GM18868 (cell line): ENCODE measurements around the gene CTNNA2.

Experiments used
- ATAC-seq: cut with Tn5 transposase; IDR thresholded peaks from one replicate; pipeline ENCODE4 v1.9.1; 2021; ENCODE audit warnings: mild to moderate bottlenecking, moderate library complexity; ENCODE audit not compliant: unreplicated experiment

Gene CTNNA2

DNA sequence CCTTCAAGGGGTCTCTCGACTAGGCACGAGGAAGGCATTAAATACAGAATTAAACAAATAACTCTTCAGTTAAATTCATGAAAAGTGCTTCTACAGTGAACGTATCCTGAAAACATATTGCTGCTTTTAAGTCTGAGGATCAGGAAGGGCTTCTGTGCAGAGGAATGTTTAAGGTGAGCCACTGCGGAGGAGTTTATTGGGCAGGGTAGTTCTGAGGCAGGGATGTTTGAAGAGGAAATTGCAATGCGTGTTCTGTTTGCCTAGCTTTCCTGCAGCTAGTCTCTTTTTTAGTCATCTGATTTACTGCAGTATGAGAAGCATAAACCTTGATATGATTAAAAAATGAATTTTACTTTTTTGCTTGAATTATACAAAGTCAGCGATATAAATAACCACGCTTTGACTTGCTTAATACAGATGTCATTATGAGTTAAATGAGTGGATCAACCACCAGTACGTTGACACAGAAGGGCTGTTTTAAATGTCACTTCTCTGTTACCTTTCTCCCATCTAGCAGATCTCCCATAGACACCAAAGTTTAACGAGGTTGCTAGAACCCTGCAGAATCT is 98.7 kb downstream of the CTNNA2 start:
- no peak for ATAC-seq

DNA sequence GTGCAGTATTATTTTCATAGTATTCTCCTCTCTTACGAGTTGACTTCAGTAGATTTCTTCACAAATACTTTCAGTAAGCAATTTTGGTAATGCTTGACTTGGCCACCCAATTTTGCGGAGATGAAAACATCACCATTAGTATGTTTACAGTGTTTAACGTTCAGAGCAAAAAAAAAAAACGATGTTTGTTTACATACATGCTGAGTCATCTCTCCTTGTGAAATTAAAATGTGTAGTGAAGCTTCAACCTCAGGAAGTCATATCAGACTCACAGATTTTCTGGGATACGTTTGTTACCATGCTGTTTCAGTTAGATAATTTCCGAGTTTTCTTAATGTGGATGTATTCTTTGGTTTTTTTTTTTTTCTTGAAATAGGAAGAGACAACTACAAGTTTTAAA is 100.1 kb downstream of the CTNNA2 start:
- ATAC-seq: no peak

DNA sequence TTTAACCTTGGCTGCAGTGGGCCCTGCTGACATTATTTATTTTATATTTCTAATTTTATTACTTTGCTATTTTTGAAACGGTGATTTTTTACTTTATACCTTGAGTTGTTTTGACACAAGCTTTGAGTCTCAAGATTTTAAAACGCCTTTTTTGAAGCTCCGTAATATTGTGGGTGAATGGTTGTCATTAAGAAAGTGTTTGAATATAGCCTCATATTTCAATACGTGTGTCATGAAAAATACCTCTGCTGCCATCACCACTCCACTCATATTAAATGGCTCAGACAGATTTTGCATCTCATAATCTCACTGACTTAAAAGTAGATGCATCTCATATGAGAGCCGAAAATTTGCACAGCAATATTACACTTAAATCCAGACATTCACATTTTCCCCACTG is 106.6 kb downstream of the CTNNA2 start:
- no peak for ATAC-seq

DNA sequence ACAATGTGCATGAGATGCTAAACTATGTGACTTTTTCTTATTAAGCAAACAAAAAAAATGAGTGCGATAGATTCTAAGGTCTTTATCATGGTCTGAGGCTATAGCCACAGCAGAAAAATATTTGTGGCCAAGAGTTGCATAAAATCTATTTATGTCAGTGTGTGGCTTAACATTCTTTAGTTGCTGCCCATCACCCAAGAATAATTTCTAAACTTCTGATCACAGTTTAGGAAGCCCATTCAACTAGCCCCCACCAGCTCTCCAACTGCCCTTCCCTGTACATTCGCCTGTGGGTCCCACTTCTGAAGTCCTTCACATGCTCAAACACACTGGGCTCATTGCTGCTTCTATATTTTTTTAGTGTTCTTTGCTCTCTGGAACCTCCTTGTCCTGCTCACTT is 107.1 kb downstream of the CTNNA2 start:
- no peak for ATAC-seq

DNA sequence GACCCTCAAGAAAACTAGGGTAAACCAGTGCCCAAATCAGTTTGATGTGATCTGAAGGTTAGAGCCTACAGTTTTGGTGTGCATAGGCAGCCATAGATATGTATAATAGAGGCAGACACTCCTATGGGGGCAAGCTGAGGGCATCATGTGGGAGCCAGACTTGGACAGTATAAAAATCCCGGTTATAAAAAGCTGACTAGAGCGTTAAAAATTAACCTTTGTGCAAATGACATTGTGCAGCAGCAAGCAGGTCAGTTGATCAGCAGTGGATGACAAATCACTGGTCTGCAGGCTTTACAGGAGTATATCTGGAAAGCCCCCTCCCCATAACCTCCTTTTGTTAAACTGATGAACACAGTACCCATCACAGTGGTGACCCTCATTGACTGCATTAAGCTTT is 107.8 kb downstream of the CTNNA2 start:
- no peak for ATAC-seq

DNA sequence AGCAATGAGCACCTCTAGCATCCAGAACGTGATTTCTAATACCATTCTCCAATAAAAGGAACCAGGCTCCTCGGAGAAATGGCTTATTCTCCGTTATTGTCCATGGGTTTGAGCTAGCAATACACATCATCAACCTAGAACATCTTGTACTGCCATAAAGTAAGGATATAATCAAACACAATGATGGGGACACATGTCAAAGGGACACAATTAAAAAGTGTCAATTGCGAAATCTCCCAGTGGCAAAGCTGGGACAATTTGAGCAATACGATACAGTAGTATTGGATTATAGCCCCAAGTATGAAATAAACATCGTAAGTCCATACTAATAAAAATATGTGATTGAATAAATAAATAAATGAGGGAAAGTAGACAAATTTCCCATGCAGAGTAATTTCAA is 108.4 kb downstream of the CTNNA2 start:
- no peak for ATAC-seq

DNA sequence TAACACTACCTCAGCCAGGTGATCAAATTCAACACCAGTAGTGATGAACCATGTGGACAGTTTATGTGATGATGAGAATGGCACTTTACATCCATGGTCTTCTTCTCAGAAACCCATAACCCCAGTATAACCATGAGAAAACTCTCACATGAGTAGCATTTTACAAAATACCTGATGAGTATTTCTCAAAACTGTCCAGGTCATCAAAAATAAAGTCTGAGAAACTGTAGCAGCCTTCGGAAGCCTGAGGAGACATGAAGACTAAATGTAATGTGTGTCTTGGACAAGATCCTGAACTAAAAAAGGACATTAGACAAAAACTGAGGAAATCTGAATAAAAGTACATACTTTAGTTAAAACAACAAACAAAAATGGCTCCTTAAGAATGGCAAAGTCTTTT is 108.9 kb downstream of the CTNNA2 start:
- ATAC-seq: no peak

DNA sequence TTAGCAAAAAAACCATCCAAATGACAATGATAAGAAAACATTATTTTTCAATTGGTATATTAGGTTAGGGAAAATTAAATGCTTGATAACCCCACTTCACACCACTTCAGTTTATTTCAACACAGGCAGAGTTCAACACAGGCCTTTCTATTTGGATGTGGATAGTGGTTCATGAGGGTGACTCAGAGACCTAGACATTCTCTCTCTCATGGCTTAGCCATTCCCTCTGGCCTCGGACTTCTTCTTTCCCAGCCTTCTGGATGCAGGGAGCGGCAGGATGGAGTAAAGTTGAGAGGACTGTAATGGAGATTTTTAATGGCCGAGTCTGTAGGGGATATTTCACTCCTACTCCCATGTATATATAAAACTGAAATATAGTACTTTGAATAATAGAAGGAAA is 109.7 kb downstream of the CTNNA2 start:
- ATAC-seq: no peak

DNA sequence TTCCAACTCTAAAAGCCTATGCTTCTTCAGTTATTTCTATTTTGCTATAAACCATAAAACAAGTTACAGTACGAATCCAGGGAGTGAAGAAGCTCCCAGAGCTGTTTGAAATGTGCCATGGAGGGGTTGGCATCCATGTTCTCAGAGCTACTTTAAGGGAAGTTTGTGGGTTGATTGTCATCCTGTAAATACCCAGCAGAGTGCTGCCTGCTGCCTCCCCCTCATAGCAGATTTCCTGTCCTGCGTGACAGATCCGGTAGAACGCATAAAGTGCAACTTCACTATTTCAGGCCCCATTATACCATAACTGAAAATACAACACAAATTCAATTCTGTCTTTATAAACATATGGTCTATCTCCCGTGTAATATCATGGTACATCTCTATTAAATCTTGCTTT is 114.4 kb downstream of the CTNNA2 start:
- ATAC-seq: no peak

DNA sequence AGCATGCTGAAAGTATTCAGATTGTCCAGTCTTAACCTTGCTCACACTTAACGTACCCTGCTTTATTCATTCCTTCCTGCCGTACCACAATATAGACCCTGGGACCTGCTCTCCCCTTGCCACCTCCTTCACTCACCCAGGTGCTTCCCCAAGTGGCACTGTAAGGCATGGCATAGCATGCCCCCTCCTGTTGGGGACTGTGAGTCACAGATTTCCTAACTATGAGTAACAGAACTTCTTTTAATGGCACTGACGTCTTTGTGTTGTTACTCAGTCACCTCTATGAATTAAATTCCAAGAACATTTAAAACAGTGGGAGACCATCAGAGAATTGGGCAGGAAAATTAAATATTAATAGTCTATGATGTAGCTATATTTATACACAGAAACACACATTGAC is 117.2 kb downstream of the CTNNA2 start:
- no peak for ATAC-seq

DNA sequence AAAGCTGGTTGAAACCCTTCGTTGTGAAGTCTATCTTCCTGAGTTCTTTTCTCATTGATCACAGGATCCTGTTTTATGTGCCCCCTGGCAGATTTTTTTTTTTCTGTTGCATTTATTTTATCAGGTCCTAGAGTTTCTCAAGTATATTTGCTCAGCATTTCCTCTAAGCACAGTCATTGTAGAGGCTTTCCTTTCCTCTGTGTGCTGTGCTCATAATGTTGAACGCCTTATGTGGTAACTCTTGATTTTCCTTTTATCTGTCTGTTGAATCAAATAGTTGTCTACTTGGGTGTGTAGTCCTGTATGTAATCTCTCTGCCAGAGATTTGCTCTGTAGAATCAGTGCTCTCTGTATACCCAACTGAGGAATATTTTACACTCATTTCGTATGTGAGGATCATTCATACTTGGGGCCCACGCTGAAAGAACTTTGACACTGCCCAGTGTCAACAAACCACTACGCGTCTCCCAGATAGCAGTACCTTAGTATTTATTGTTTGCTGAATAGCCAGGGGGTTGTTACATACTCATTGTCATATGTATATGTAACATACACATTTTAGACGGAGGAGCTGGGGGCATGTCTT is 118.2 kb downstream of the CTNNA2 start:
- no peak for ATAC-seq

DNA sequence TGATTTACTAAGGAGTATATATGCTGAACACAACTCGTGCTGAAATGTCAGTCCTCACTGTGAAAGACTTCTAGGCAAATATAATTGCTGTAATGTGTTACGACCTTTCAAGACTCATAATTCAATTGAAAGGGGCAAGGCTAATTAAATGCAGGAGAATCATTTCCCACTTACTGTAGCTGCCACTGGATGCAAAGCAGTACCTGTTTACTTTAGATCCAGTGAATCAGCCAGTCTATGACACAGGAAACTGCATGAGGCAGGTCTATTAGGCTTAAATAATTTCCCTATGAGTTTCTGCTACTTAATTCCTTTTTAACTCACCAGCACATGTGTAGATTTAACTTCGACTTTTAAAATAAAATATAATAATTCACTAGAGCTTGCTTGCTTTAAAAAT is 125.6 kb downstream of the CTNNA2 start:
- ATAC-seq: no peak

DNA sequence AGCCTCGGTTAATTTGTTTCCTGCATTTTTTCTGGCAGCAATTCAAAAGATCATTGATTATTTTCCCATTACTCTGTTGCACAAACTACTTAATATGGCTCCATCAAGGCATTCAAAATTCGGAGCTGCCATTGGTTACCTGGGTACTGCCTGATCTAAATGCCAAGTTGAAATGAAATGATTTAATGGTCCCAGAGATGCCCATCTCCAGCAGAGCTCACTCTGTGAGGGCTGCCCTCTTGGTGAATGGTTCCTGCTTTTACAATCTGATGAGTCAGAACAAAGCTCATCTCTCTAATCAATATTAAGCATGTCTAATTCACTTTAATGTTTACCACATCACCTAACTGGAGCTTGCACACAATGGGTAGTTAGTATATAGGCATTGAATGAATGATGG is 126.1 kb downstream of the CTNNA2 start:
- no peak for ATAC-seq

DNA sequence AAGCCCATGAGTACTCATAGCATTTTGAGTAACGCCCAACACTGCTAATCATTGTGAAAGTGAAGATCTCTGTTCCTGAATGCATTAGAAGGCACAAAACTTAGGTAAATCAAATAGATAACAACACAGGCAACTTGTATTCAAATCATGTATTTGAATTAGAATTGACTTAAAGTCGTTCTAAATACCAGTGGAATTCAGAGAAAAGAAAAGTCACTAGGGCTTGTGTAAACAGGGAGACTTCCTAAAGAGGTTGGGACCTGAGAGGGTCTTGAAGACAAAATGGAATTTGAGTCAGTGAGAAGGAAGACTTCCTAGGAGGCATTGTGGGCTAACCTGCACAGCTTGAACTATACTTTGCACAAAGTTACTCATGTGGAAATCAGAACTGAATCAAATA is 127.2 kb downstream of the CTNNA2 start:
- no peak for ATAC-seq

DNA sequence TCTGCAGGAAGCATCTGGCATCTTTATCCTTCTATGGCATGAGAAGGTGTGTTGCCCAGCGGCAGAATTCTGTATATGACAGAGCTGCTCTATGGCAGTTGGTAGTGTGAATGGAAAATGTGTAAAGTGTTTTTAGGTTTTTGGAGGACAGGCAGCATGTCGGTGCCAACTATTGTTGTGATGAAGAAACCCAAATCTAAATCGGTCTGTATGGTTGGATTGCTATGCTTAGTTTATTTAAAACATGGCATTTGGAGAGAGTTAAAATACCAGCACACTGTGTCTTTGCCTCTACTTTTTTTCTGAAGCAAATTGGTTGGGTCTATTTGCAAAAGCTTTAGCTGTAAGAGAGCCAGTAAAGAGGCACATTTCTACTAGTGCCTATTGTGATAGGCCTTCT is 136.7 kb downstream of the CTNNA2 start:
- no peak for ATAC-seq

DNA sequence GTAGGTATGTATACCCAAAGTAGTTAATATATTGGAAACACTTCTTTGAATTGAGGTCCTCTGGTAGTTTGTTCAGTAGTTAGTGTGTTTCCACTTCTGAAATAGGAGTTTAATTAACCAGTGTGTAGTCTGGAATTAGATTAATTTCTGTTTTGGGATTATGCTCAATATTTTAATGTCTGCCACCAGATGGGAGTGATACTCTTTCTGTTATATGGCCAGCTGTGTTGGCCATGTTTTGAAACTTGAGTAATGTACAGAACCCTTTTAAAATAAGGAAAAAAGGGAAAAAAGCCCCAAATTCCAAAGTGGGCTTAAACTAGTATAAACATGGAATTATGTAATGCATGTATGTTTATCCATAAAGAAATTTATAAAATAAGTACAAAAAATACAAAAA is 147.7 kb downstream of the CTNNA2 start:
- no peak for ATAC-seq

DNA sequence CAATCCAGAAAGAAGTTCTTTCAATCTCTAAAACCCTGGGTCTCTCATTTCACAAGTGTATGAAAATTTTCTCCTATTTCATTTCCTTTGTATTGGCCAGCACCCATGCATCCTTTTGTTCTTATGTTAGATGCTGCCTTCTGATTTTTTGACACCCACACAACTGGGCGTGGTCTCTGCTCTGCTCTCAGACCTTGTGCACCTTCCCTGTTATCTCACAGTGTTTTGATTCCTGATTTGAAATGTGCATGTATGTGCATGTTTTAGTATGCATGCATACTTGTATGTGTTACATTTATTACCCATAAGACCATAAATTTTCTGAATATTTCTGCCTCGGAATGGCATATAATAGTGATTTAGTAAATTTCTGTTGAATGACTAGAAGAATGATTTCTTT is 152.2 kb downstream of the CTNNA2 start:
- no peak for ATAC-seq

DNA sequence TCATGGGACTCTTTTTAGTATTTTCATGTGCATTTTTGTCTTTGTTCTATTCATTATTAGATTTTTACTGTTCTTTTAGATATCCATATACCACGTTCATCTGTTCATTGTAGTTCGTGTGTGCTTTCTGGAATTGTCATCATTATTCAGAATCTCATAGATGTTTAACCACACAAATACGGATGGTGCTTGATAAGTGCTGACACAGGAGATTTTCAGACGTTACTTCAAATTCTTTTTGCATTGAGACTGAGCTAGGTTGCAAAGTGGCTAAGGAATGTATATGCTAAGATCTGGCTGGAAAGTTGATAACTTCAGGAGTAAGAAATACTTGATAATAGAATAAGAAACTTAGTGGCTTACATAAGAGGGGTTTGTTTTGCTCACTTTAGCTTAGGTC is 153.6 kb downstream of the CTNNA2 start:
- no peak for ATAC-seq

DNA sequence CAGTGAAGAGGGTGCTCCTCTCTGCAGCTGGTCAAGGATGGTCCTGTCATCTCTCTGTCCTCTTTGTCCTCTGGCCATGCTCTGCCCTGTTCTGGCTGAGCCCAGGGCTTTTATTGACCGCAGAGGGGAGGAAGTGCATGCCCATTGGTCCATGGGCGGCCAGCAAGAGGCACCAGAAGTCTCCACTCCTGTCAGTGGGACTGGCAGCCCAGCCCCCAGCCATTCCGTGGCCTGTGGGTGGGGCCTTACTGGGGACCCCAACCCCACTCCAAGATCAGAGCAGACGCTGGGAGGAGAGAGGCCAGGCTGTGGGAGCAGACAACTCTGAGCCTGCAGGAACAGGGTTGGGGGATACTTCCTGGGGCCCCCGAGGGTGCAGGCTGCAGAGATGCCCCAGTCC is 156.9 kb downstream of the CTNNA2 start:
- no peak for ATAC-seq

DNA sequence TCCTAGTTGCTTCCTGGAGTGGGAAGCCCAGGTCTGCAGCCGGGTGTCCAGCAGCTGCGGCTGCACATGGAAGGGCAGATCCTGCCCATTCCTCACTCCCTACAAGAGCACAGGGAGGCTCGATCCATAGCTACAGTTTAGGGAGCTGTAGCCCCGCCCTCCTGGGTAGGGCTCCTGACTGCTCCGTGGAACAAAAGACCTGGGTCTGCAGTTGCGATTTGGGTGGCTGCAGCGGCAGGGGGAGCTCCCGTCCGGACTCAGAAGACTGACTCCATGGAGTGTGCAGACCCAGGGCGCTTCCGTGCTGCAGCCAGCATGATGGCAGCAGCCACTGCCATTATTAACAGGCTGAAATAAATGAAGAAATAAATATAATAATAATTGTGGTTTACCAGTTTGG is 157.3 kb downstream of the CTNNA2 start:
- no peak for ATAC-seq

DNA sequence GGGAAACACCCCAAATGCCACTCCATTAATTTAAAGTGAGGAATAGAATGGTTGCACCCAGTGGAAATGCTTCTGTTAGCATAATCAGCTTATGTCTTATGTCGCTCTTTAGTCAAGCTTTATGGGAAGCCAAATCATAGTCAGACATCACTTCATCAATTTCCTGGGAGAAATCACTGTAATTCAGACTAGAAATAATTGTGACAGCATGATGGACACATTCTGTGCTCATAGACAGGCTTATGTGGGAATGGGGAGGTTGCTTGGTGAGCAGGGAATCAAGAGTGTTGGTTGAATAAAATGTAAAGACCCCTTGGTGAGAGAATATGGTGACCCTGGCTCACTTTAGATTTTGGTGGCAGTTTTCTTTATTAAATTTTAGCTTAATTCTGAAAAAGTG is 174.0 kb downstream of the CTNNA2 start:
- no peak for ATAC-seq

DNA sequence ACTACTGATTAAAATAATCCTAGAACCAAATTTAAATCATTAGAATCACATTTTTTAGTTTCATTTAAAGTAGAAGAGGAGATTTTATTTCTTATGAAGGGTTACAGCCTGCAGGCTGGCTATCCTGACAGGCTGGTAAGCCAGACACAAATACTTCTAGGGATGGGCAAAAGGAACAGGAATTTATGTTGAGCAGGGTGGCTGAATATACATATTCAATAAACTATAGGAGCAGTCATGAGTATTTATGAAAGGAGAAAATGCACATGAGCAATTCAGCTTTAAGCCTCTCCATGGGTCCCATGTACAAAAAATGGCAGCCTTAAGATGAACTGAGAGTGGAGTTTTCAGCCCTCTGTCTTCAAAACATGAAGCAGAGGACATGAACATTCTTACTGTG is 182.4 kb downstream of the CTNNA2 start:
- no peak for ATAC-seq

DNA sequence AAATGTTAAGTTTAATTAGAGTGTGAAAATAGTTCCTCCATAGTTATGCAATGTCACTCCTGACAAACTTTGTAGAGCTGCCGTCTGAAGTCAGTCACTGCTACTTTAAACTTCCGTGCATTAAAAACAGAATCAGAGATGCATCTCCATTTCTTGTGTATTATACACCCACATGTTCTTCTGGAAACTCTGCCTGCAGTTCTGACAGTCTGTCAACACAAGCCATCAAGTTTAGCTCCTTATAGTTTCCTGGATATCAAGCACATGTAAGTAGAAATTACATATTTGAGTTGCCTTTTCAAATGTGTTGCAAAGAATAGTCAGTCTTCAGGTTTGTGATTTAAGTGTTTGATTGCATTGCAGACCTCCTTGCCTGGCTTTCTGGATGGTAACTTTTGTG is 184.3 kb downstream of the CTNNA2 start:
- no peak for ATAC-seq
